ENCODE data around the gene CD27.
"Not testable (repeated sequence)": the region's sequence is repeated elsewhere in the genome, so short reads cannot be mapped to it uniquely, and the experiment has no call there.

The CD27 gene

DNA sequence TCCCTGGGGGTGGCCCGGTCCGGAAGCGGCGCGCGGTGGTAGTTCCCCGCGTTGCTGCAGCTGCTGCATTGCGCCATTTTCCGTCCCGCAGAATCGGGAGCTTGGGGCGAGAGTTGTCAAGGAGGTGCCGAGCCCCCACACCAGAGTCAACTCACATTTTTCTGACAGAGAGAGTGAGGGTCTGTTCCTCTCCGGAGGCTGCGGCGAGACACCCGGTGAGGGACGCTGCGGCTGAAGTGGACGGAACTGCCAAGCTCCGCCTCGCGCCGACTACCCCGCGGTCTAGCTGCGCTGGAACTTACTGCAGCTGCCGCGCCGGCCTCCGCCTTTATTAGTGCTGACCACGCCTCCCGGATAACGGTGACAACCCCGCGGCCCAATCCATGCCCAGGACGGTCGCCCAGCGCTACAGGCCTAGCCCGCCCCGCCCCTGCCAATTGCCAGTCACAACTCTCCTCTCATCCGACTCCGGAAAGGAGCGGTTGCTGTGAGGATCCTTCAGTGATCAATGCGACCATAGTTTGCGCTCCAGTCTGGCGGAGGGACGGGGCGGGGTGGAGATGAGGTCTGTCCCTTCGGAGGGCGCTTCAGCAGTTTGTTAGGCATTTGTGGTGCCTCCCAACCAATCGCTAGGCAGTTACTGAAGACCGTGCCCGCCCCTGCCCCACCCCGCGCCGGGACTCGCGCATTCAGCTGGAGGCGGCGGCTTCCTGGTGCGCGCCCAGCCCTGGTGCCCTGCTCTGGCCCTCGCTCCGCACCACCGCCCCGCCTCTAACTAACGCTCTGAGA is 25.8 kb downstream of the CD27 start, which contains the start of gene VAMP1:
Gene VAMP1 (minus strand): TSS at position 303 of the 789 bp plus-strand sequence. CDS start 146 bp downstream, at position 157.
- H3K9me3 ChIP-seq (ENCODE audit: insufficient read depth, low read length) = no peaks in the 10 kb centered on the region
- peak within 1 kb of the TSS; percentile 72 for H2AFZ ChIP-seq (ENCODE audit: low read depth, low read length, severe bottlenecking)

DNA sequence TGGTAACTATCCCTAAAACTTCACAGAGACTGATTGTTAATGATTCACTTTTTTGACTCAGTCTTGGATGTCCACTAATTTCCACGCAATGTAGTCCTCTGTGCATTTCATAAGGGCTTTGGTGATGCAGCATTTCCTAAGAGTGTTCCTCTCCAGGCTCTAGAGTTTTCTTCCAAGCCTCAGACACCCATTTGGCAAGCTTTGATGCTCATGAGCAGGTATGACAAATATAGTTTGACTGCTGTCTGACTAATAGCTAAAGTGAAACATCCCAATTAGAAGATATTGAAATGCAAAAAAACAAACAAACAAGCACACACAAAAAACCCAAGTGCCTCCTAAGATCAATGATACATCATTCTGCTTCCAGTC is 27.2 kb downstream of the CD27 start:
- no peak overlapping the region for H2AFZ ChIP-seq (ENCODE audit: low read depth, low read length, severe bottlenecking)
- H3K27me3 ChIP-seq (ENCODE audit: low read length) = no peaks in the 10 kb centered on the region
- H3K79me2 ChIP-seq (ENCODE audit: insufficient read depth, low read length) = peaks cover 32% of the 10 kb centered on the region
- peaks cover 7% of the 10 kb centered on the region; the same call in 1 of the 2 replicates for H3F3A ChIP-seq (ENCODE audit: insufficient read depth)
- no peak overlapping the region for H3K4me2 ChIP-seq (ENCODE audit: low read depth, low read length, poor library complexity, severe bottlenecking)
- H3K9me2 ChIP-seq (replicated peaks; ENCODE audit: insufficient read depth, low read length) = no peaks in the 10 kb centered on the region
- peaks cover 3% of the 10 kb centered on the region for H3K36me3 ChIP-seq (ENCODE audit: low read length)
- H3K9me3 ChIP-seq (ENCODE audit: insufficient read depth, low read length) = no peaks in the 10 kb centered on the region
- no peak overlapping the region for H3K27ac ChIP-seq (ENCODE audit: low read depth, low read length)
- TF ChIP-seq CTCF (IDR thresholded peaks at IDR 0.05; ENCODE audit: insufficient read depth, low read length, poor library complexity, severe bottlenecking) = no peak
- no peak for TF ChIP-seq EZH2phosphoT487 (conservative IDR thresholded peaks at IDR 0.05; ENCODE audit: low read length)
- no peak overlapping the region for H3K9ac ChIP-seq (ENCODE audit: low read length)
- no peak overlapping the region for H3K4me3 ChIP-seq (ENCODE audit: insufficient read depth, low read length, poor library complexity, severe bottlenecking)
- H4K20me1 ChIP-seq (ENCODE audit: low read depth, low read length) = no peaks in the 10 kb centered on the region; the same call in 1 of the 2 replicates

More for the DNA sequence above, 25.8 kb downstream of the CD27 start, which contains the start of gene VAMP1:
- no peaks in the 10 kb centered on the region for H3K27me3 ChIP-seq (ENCODE audit: low read length)
- H3K9me2 ChIP-seq (replicated peaks; ENCODE audit: insufficient read depth, low read length) = no peaks in the 10 kb centered on the region
- peak within 1 kb of the TSS; percentile 88 for H3K4me2 ChIP-seq (ENCODE audit: low read depth, low read length, poor library complexity, severe bottlenecking)
- H4K20me1 ChIP-seq (ENCODE audit: low read depth, low read length) = no peaks in the 10 kb centered on the region; the same call in 1 of the 2 replicates
- H3K27ac ChIP-seq (ENCODE audit: low read depth, low read length) = peak within 1 kb of the TSS; percentile 75
- H3K79me2 ChIP-seq (ENCODE audit: insufficient read depth, low read length) = peaks cover 45% of the 10 kb centered on the region
- H3K36me3 ChIP-seq (ENCODE audit: low read length) = peaks cover 3% of the 10 kb centered on the region
- peak within 1 kb of the TSS; percentile 80 for H3K4me3 ChIP-seq (ENCODE audit: insufficient read depth, low read length, poor library complexity, severe bottlenecking)
- peak within 1 kb of the TSS; percentile 91 for H3K9ac ChIP-seq (ENCODE audit: low read length)
- TF ChIP-seq EZH2phosphoT487 (conservative IDR thresholded peaks at IDR 0.05; ENCODE audit: low read length) (no peak), CTCF (IDR thresholded peaks at IDR 0.05; ENCODE audit: insufficient read depth, low read length, poor library complexity, severe bottlenecking) (no peak)
- peaks cover 17% of the 10 kb centered on the region for H3F3A ChIP-seq (ENCODE audit: insufficient read depth)

- Histone ChIP-seq H3K9me2 (replicated peaks; ENCODE audit: insufficient read depth, low read length) (no peaks in the 10 kb centered on the region), H3K27ac (ENCODE audit: low read depth, low read length) (no peak overlapping the region), H2AFZ (ENCODE audit: low read depth, low read length, severe bottlenecking) (no peak overlapping the region), H3K79me2 (ENCODE audit: insufficient read depth, low read length) (peaks cover 29% of the 10 kb centered on the region), H3K4me3 (ENCODE audit: insufficient read depth, low read length, poor library complexity, severe bottlenecking) (no peak overlapping the region), H3K9me3 (ENCODE audit: insufficient read depth, low read length) (no peaks in the 10 kb centered on the region), H3F3A (ENCODE audit: insufficient read depth) (peaks cover 7% of the 10 kb centered on the region; the same call in 1 of the 2 replicates), H3K36me3 (ENCODE audit: low read length) (peaks cover 3% of the 10 kb centered on the region), H3K4me2 (ENCODE audit: low read depth, low read length, poor library complexity, severe bottlenecking) (no peak overlapping the region), H3K9ac (ENCODE audit: low read length) (no peak overlapping the region), H4K20me1 (ENCODE audit: low read depth, low read length) (no peaks in the 10 kb centered on the region; the same call in 1 of the 2 replicates), H3K27me3 (ENCODE audit: low read length) (no peaks in the 10 kb centered on the region)
- TF ChIP-seq CTCF (IDR thresholded peaks at IDR 0.05; ENCODE audit: insufficient read depth, low read length, poor library complexity, severe bottlenecking) = no peak
- no peak for TF ChIP-seq EZH2phosphoT487 (conservative IDR thresholded peaks at IDR 0.05; ENCODE audit: low read length)
These were observed 27.7 kb downstream of the CD27 start for GRCh38 chr12:6472491-6472890.

DNA sequence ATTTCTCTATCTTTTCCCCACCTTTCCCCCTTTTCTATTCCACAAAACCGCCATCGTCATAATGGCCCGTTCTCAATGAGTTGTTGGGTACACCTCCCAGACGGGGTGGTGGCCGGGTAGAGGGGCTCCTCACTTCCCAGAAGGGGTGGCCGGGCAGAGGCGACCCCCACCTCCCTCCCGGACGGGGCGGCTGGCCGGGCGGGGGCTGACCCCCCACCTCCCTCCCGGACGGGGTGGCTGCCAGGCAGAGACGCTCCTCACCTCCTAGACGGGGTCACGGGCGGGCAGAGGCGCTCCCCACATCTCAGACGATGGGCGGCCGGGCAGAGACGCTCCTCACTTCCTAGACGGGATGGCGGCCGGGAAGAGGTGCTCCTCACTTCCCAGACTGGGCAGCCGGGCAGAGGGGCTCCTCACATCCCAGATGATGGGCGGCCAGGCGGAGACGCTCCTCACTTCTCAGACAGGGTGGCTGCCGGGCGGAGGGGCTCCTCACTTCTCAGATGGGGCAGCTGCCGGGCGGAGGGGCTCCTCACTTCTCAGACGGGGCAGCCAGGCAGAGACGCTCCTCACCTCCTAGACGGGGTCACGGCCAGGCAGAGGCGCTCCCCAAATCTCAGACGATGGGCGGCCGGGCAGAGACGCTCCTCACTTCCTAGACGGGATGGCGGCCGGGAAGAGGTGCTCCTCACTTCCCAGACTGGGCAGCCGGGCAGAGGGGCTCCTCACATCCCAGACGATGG is 30.6 kb downstream of the CD27 start:
- H3K27me3 ChIP-seq (ENCODE audit: low read length); H3K4me3 ChIP-seq (ENCODE audit: insufficient read depth, low read length, poor library complexity, severe bottlenecking); H2AFZ ChIP-seq (ENCODE audit: low read depth, low read length, severe bottlenecking); H3K79me2 ChIP-seq (ENCODE audit: insufficient read depth, low read length); H3K4me2 ChIP-seq (ENCODE audit: low read depth, low read length, poor library complexity, severe bottlenecking); H3K9ac ChIP-seq (ENCODE audit: low read length); H3F3A ChIP-seq (ENCODE audit: insufficient read depth); H3K27ac ChIP-seq (ENCODE audit: low read depth, low read length); H3K9me2 ChIP-seq (replicated peaks; ENCODE audit: insufficient read depth, low read length); H3K36me3 ChIP-seq (ENCODE audit: low read length); H3K9me3 ChIP-seq (ENCODE audit: insufficient read depth, low read length); H4K20me1 ChIP-seq (ENCODE audit: low read depth, low read length): not testable (repeated sequence)

Measured in SU-DHL-6 (cell line).